Activated CD4-positive, alpha-beta T cell treated with anti-CD3 and anti-CD28 coated beads, Interleukin-2, Interleukin-4, amounts not matched to agents 100 ng/mL and 50 ng/mL, durations not matched to agents 16 hours and 8 hours (primary cell): ENCODE data around the gene TMCO4.
"Not testable (repeated sequence)": the region's sequence is repeated elsewhere in the genome, so short reads cannot be mapped to it uniquely, and the experiment has no call there.

Experiments used
- DNase-seq: peaks from one replicate; pipeline ENCODE4 v3.0.0-alpha.2; 2020; ENCODE audit warnings: low spot score

TMCO4 gene

DNA sequence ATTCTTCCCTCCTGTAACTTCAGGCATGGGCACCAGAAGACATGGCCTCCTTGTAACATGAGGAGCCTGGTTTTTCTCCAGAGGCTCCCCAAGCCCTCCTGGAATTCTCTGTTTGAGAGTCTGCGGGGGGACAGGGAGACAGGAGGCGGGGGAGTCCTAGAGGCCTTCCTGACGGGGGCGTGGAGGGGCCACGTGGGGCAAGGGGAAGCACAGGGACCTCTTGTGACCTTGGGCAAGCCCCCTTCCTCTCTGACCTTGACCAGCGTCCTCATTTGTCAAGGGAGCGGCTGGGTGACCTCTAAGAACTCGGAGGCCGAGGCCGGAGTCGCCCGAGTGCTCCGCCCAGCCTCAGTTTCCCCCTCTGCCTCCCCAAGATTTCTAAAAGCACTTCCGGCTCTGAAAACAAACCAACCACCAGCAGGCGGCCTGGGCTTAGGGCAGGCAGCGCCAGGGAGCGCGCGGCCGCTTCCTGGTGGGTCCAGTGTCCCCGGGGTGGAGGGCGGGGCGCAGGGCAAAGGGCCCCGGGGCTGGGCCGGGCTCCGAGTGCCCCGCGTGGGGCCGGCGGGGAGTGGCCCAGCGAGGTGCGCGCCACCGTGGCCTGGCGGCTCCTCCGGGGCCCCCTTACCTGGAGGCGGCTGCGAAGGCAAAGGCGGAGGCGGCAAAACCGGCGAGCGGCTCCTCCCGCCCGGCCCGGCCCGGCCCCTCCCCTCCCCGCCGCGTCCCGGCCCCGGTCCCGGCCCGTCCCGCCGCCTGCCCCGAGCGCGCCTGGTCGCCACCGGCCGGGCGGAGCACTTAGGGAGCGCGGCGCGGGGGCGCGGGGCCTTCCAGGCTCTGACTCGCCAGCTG is at the start of gene TMCO4:
Gene TMCO4, minus strand, starts transcription at position 687 of the 846 bp plus-strand sequence. CDS start 19,158 bp downstream, outside the sequence.
- DNase-seq: peak; percentile 61

DNA sequence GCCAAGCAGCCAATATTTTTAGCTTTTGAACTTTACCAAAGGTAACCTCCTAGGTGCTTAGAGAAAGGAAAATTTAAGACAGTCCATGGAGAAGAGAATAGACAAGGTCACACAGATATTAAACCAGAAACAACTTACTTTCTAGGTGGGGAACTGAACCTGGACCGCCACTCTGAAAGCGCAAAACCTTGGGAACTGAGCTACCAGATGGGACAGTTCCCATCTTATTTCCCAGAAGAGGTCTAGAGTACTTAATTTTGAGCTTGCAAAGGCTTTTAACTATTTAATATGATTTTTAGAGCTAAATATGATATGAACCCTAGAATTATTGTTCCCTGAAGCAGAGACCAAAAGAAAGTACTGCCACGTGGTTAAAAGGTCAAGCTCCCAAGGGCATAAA is 49.6 kb upstream of the TMCO4 start:
- DNase-seq: not testable (repeated sequence)

DNA sequence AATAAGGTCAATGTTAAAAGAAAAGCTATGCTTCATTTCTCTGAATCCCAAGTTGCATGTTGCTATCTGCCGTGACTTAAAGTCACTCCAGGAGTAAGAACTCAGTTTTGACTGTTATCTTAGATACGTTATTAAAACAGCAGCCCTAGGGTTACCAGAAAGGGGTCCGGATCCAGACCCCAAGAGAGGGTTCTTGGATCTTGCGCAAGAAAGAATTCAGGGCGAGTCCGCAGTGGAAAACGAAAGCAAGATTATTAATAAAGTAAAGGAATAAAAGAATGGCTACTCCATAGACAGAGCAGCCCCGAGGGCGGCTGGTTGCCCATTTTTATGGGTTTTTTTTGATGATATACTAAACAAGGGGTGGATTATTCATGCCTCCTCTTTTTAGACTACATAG is 47.6 kb upstream of the TMCO4 start:
- not testable (repeated sequence) for DNase-seq

DNA sequence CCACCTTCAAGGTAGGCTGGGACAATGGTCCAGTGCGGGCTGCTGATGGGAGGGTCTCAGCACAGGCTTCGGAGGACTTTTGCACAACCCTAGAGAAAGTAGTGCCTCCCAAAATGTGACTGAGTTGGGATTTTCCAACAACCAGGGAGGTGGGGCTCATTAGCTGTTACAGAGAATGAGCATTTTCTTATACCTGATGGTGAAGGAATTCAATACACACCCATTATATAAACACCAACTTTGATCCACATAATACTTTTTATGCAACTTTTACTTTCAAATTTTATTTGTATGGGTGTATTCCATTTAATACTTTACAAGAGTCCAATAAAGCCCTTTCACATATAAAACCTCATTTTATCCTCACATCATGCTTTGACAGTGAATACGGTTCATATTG is 46.6 kb upstream of the TMCO4 start:
- no peak for DNase-seq

DNA sequence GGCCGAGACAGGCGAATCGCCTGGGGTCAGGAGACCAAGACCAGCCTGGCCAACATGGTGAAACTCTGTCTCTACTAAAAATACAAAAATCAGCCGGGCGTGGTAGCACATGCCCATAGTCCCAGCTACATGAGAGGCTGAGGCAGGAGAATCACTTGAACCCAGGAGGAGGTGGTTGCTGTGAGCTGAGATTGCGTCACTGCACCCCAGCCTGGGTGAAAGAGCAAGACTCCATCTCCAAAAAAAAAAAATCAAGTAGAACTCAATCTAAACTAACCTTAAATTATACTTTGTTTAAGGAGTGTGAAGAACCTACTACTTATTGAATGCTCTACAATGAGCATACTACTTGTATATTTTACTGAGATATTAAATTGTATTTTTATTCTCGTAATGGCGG is 45.8 kb upstream of the TMCO4 start:
- DNase-seq: no peak

DNA sequence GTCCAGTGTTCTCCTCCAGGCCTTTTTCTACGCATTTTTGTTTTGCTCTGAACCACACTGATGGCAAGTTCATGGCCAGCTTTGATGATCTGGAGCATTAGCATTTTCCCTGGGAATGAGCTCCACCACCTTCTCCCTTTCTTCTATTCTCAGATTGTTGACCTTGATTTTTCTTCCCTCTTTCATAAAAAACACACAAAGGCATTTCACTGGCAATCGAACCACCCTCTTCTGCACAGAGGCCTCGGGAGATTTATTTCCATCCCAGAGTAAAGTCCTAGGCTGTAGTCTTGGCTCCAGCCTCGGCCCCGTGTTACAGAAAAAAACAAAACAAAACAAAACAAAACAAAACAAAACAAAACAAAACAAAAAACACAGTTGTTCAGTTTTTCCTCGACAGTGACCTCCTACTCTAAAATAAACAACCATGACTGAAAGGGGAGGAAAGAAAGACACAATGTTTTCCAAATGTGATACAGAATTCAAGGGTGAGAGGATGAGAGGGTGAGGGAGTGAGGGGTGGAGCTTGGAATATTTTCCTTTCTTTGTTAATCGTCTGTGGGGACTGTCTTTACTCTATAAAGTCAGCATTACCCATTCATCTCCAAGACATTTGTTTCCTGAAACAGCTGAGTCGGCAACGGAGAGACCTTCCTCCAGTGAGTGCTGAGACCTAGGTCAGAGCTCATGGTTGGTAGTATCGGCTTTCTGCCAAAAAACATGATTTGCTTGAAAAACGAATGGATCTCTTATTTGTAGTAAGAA is 45.2 kb upstream of the TMCO4 start:
- DNase-seq: no peak

DNA sequence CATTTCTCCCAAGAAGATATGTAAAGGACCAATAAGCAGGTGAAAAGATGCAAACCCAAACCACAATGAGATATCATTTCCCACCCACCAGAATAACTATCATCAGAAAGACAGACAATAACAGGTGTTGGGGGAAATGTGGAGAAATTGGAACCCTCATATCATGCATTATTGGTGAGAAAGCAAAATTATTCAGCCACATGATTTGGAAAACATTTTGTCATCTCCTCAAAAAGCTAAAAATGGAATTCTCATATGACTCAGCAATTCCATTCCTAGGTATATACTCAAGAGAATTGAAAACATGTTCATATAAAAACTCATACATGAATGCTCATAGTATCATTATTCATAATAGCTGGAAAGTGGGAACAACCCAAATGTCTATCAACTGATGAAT is 40.5 kb upstream of the TMCO4 start:
- DNase-seq: no peak

DNA sequence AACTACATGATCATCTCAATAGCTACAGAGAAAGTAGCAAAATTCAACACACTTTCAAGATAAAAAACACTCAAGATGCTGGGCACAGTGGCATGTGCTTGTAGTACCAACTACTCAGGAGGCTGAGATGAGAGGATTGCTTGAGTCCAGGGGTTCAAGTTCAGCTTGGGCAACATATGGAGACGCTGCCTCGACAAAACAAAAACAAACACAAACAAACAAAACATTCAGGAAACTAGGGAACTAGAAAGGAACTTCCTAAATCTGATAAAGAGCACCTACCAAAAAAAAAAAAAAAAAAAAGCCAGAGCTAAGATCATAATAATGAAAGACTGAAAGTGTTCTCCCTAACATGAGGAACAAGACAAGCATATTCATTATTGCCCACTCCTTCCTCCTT is 38.1 kb upstream of the TMCO4 start:
- DNase-seq: no peak

DNA sequence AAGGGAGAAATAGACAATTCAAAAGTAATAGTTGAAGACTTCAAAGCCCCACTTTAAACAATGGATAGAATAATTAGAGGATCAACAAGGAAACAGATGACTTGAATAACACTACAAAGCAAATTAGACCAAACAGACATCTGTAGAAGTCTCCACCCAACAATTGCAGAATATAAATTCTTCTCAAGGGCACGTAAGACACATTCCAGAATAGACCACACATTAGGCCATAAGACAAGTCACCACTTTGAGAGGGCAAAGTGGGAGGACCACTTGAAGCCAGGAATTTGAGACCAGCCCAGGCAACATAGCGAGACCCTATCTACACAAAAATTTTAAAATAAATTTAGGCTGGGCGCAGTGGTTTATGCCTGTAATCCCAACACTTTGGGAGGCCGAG is 35.9 kb upstream of the TMCO4 start:
- no peak for DNase-seq

DNA sequence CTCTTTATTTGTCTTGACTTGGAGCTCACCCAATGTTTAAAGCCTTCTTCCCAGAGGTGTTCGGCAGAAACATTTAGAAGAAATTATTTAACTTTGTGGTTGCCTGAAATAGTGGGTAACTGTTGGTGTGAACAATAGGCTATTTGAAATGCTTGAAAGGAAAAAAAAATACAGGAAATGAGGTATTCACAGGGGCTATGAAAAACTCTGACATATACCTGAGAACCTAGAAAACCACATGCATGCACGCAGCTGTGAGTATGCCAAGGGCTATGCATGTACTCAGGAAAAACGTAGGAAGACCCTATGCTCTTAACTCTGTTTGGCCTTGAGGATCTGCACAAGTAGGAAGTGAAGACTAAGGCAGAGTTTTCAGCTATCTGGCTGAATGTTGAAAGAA is 31.7 kb upstream of the TMCO4 start:
- no peak for DNase-seq

DNA sequence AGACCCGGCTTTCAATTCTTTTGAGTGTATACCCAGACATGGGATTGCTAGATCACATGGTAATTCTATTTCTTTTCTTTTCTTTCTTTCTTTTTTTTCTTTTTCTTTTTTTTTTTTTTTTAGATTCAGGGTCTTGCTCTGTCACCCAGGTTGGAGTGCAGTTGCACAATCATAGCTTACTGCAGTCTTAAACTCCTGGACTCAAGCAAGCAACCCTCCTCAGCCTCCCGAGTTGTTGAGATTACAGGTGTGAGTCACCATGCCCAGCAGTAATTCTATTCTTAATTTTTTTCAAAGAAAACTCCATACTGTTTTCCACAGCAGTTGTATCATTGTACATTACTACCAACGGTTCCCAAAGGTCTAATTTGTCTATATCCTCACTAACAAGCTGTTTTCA is 28.8 kb upstream of the TMCO4 start:
- DNase-seq: no peak

DNA sequence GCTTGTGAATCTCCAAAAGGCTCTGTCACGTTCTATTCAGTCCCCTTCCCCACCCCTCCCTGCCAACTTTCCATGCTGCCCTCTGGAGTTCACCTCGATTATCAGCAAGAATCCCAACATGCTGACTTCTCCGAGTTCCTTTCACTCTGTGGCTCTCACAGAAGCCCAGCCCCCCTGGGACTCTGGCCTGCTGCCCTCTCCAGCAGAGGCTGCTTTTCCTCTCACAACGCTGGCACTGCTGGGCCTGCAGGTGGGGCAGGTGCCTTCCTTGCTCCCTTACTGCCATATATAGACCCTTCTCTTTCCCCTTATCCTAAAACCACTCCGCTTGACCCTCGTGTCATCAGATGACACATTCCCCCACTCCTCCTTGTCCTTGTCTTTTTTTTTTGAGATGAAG is 25.6 kb upstream of the TMCO4 start:
- DNase-seq: no peak

DNA sequence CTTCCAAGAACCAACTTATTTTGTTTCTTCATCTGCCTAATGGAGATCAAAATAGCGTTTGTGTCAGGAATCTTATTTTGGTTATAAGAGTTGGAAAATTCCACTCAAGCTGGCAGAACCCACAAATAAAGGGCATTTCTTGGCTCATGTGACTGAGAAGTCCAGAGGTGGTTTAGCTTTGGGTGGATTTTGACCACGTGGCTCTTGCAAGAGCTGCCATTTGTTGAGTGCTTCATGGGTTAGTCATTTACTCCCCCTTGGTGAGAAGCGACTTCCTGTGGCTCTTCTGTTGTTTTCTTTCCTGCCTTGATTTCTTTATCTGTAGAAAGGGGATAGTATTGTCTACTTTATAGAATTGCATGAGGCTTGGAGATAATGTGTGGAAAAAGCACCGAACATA is 24.8 kb upstream of the TMCO4 start:
- peak; percentile 27 for DNase-seq

DNA sequence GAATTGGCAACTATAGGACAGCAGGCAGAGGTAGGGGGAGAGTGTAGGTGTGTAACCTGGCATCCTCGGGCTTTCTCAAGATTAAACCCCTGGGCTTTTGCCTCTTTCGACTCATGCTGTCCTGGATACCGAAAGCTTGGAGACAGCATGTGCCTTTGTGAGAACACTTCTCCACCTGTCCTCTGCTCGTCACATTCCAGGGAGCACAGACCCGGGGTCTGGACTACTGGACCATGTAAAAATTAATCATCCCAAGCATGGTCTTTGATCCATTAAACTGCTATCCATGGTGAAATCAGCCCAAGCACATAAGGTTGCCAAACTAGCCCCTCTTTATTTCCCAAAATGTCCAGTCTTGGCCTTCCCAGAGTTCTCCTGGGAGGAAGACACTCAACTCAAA is 24.3 kb upstream of the TMCO4 start:
- no peak for DNase-seq

DNA sequence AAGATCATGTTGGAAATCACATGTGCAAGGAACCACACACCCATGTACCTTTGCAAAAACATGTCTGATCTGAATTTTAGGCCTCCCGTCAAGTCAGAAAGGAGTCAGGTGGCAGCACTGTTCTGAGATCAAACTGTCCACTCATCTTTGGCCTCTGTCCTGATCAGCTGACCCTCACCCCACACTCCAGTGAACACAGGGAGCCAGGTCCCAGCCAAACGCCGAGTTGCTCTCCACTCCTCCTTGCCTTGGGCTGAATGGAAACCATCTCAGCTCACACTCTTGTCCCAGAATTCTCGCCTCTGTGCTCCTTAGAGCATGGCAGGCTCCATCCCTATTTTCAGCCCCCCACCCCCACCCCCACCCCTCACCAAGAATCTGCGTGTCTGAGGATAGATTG is 20.0 kb upstream of the TMCO4 start:
- DNase-seq: no peak

DNA sequence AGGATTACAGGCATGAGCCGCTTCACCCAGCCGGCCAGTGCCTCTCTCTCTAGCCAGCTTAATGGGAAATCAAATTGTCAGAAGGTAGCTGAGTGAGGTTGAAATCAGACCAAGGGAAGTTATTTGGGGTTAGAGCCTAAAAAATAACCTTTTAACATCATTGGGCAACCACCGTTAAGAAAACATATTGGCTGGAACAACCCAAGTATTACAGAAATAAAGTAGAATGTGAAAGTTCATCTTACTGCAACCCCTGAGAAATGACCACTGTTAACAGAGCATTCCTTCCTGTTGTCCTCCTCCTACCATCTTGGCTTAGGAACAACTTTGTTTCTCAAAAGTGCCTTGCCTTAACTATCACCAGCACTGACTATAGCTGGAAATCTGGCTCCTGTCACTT is 18.6 kb upstream of the TMCO4 start:
- no peak for DNase-seq

DNA sequence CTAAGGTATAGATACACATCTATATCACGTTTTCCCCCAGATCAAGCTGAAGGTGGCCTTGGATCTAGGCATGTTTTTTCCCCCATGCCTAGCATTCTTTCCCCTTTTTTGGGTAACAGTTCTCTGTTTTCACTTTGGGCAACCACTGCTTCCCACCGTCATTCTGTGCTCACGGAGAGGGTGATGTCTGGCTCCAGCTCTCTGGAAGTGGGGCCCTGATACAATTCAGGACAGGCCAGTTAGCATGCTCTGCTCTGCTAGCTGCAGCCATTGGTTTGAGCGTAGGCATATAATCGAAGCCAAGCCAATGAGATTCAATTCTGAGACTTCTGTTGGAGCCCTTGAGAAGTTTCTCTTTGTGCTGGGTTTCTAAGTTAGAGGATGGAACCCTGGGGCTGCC is 17.4 kb upstream of the TMCO4 start:
- no peak for DNase-seq

DNA sequence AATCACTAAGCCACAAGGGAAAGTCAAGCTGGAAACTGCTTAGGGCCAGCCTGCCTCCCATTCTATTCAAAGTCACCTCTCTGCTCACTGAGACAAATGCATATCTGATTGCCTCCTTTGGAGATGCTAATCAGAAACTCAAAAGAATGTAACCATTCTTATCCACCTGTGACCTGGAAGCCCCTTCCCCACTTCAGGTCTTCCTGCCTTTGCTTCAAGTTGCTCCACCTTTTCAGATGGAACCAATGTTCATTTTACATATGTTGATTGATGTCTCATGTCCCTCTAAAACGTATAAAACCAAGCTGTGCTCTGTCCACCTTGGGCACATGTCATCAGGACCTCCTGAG is 17.0 kb upstream of the TMCO4 start:
- not testable (repeated sequence) for DNase-seq

DNA sequence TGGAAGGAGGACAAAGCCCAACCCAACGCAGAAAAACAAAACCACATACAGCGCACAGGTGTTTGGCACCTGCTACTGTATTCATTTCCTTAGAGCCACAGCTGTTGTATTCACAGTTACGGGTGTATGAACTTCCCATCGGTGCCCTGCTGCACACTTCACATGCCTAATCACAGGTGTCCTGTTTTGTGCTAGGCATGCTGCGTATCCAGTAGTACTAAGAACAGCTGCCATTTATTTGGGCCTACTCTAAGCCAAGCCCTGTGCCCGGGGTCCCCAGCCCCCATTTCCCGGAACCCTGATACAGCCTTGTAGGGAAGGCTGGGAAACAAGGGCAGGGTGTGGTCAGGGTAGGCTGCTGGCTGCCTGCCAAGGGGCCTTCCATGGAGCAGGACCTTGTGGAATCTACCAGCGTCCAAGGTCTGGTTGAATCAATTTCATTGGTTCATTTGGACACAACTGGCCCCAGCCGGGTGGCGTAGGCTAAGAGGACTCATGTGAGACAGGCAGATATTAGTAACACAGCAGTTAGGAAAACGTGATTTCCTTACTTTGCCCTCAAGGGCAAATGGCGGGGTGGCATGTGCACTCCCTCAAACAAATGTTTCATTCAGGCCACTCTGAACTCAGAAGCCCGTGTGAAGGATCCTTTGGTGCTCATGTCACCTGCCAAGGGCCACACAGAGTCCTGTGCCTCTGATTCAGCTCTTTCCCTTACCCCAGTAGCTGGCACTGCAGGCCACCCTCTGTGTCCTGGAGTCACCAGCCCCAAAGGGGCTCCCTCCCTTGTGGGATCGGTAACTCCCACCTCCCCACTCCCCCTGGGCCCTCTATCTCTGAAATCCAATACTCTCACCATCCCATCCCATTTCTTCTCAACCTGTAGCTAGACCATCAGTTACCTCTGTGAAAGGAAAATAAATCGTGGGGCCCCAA is 16.4 kb upstream of the TMCO4 start:
- DNase-seq: no peak

DNA sequence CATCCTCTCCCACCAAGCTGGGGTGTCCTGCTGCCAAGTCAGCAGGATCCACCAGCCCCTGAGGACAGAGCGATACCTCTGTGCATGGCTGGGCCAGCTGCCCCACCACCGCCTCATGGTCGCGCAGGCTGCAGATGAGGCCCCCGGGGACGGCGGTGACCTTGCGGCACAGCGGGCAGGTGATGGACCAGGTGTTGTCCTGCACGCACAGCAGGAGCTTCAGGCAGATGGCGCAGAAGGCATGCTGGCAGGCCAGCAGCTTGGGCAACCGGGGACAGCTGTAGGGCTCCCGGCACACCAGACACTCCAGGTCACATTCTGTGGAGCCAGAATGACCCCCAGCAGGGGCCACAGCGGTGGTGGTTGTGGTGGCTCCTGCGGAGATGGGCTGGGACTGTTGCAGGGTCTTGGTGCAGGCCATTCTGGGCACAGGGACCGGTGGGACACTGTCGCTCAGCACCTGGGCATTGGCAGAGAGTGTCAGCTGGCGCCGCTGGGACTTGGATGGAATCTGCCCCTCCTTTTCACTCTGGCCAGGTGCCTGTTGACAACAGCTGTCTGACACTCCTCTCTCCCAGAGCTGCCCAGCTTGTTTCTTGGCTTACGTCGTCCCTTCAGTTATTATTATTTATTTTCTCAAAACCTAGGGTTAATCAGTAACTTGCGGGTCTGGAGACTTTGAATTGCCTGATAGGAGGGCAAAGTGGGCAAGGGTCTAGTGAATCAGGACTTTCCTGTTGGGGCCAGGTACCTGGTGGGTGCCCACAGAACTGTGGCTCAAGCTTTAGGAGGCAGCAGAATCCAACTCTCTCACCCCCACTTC is 15.2 kb upstream of the TMCO4 start, which contains the start of gene RNF186:
Gene RNF186, minus strand, starts transcription at position 603 of the 823 bp plus-strand sequence. Its CDS starts 182 bp downstream, at position 421.
- no peak for DNase-seq

DNA sequence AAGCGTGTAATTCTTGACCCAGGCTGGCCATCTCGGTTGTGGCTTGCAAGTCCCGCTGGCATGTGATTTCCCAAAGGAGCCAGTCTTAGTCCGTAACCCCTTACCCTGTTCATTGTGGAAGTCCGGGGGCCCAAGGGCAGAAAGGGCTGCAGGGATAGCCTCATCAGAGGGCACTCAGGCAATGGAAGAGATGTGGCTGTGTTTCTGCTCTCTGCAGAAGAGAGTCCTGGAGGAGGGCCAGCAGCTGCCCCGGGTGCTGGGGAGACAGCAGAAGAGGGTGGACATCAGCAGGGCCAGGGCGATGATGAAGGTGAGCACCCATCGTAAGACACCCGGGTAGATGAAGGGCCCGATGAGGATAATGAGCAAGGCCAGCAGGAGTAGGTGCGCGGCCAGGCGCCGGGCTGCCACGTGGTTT is 14.5 kb upstream of the TMCO4 start:
- DNase-seq: no peak

DNA sequence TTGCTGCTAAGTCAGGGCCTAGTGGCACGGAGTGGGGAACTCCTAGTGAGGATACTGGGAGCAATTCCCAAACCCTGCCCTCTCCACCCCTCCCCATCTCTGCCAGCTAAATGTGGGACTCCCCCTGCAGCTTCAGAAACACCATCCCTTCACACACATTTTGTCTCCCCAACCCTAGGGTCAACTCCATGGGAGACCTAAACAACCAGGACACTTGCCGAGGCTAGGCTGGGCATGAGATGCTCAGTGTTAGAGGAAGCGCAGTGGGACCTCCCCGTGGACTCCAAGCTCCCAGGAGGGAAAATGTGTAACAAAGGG is 13.9 kb upstream of the TMCO4 start:
- no peak for DNase-seq
